Endothelial cell of umbilical vein (primary cell): ENCODE results near the gene GCNA. TPM values are rescaled to one million over a fixed set of nuclear protein-coding genes. Genes with fewer than 3 reads are reported as not detected.

ENCODE experiments used
- BruUV-seq: library from RNA; stranded (reverse); fragments of 400-500 nt; replicated peaks from 2 replicates; lab custom pipeline; 2021; lab: Mats Ljungman, UMichigan
- CTCF ChIA-PET: fragments of 300-600, 350-600 bp; sonication (Branson Sonifier 250); formaldehyde crosslinking; loops from one replicate; lab custom pipeline; 2021; ENCODE audit warnings: antibody characterized with exemption, inconsistent platforms; lab: Charles Lee
- POLR2A ChIA-PET: fragments of 300-600, 350-600 bp; sonication (Branson Sonifier 250); formaldehyde crosslinking; loops from one replicate; lab custom pipeline; 2021; ENCODE audit warnings: antibody characterized with exemption, inconsistent platforms; lab: Charles Lee
- DNase-seq: peaks from one replicate; pipeline ENCODE4 v3.0.0-alpha.2; 2011; ENCODE audit warnings: low read depth, low spot score
- FAIRE-seq: peaks from 2 replicates; lab custom pipeline; 2011; peaks lifted over from hg19 to GRCh38; lab: Jason Lieb, UNC
- H2AFZ ChIP-seq: 2 replicates; pipeline ENCODE4 v1.6.0; 2012; ENCODE audit warnings: low read depth, low read length, control low read depth, inconsistent platforms
- H3K27ac ChIP-seq: 2 replicates; pipeline ENCODE4 v1.5.1; 2011; ENCODE audit warnings: low read depth, mild to moderate bottlenecking, control low read depth, low read length, moderate library complexity; ENCODE audit not compliant: insufficient read depth
- H3K27me3 ChIP-seq, 2 experiments: 2 replicates each; pipeline versions ENCODE4 v1.6.0 to v1.6.1; 2011; ENCODE audit warnings: low read length in 2 of 2, mixed read lengths in 1 of 2; ENCODE audit not compliant: control insufficient read depth in 2 of 2, insufficient read depth in 2 of 2
- H3K36me3 ChIP-seq, 2 experiments: 2 replicates in 1 of 2; 3 replicates in 1 of 2; pipeline ENCODE4 v1.5.1; 2011; ENCODE audit warnings: low read length in 2 of 2, mild to moderate bottlenecking in 1 of 2, moderate library complexity in 1 of 2; ENCODE audit not compliant: control insufficient read depth in 2 of 2, insufficient read depth in 2 of 2; ENCODE audit errors: extremely low read depth in 1 of 2
- H3K4me1 ChIP-seq: 3 replicates; pipeline ENCODE4 v1.5.1; 2011; ENCODE audit warnings: mild to moderate bottlenecking, low read length; ENCODE audit not compliant: control insufficient read depth, insufficient read depth; ENCODE audit errors: extremely low read depth
- H3K4me2 ChIP-seq: 2 replicates; pipeline ENCODE4 v1.6.1; 2011; ENCODE audit warnings: low read length, control low read depth, mixed read lengths; ENCODE audit not compliant: insufficient read depth
- H3K4me3 ChIP-seq, 3 experiments: fragments of 200-600 bp in 1 of 3; sonication (generic), shearing (Covaris generic) in 1 of 3; replicated peaks in 1 of 3; 2 replicates each; pipeline ENCODE4 v1.5.1; 2011 to 2016; ENCODE audit warnings: control low read depth in 3 of 3, low read length in 3 of 3, mild to moderate bottlenecking in 2 of 3, inconsistent platforms in 1 of 3, low read depth in 1 of 3, moderate library complexity in 1 of 3; ENCODE audit not compliant: insufficient read depth in 1 of 3
- H3K79me2 ChIP-seq: 2 replicates; pipeline ENCODE4 v1.6.0; 2012; ENCODE audit warnings: low read length, inconsistent platforms; ENCODE audit not compliant: control insufficient read depth, insufficient read depth
- H3K9ac ChIP-seq: replicated peaks from 2 replicates; pipeline ENCODE3; 2011; ENCODE audit warnings: low read length, control low read depth; ENCODE audit not compliant: insufficient read depth; ENCODE audit errors: extremely low read depth
- H3K9me1 ChIP-seq: replicated peaks from 3 replicates; pipeline ENCODE4 v1.6.0; 2011; ENCODE audit warnings: mild to moderate bottlenecking, low read length; ENCODE audit not compliant: control insufficient read depth, insufficient read depth; ENCODE audit errors: extremely low read depth
- H3K9me3 ChIP-seq: replicated peaks from 2 replicates; pipeline ENCODE4 v1.5.1; 2012; ENCODE audit warnings: low read length, inconsistent platforms; ENCODE audit not compliant: control insufficient read depth, insufficient read depth
- H4K20me1 ChIP-seq: replicated peaks from 2 replicates; pipeline ENCODE3; 2011; ENCODE audit warnings: mild to moderate bottlenecking, low read length; ENCODE audit not compliant: control insufficient read depth, insufficient read depth; ENCODE audit errors: extremely low read depth
- EZH2 ChIP-seq: IDR thresholded peaks from 2 replicates; pipeline ENCODE4 v1.6.1; 2012; ENCODE audit warnings: borderline replicate concordance, low read depth, mild to moderate bottlenecking, moderate library complexity, low read length, inconsistent platforms; ENCODE audit not compliant: severe bottlenecking
- FOS ChIP-seq: IDR thresholded peaks from 2 replicates; pipeline ENCODE4 v1.6.1; 2011; ENCODE audit warnings: mild to moderate bottlenecking, low read length, moderate library complexity, borderline replicate concordance; ENCODE audit not compliant: insufficient read depth
- JUN ChIP-seq: IDR thresholded peaks from 2 replicates; pipeline ENCODE4 v1.6.1; 2011; ENCODE audit warnings: borderline replicate concordance, low read depth; ENCODE audit not compliant: insufficient read length, insufficient read depth
- POLR2A ChIP-seq: IDR thresholded peaks from 2 replicates; pipeline ENCODE4 v1.6.1; 2012; ENCODE audit warnings: low read depth, mild to moderate bottlenecking, control low read depth, low read length
- POLR2AphosphoS5 ChIP-seq: IDR thresholded peaks from 2 replicates; pipeline ENCODE4 v1.6.1; 2012; ENCODE audit warnings: low read depth, mild to moderate bottlenecking, control low read depth, low read length, moderate library complexity; ENCODE audit not compliant: insufficient read depth
- dilution Hi-C: fragments of 300-500 bp; cut with MboI; formaldehyde crosslinking; loops from one replicate; pipeline ENCODE4 v1.15.0; 2019; ENCODE audit warnings: low sequenced_read_pairs; ENCODE audit not compliant: extremely low pct_ligation_motif_present
- intact Hi-C: fragments of 100-400 bp; cut with micrococcal nuclease; formaldehyde crosslinking; loops from one replicate; pipeline ENCODE4 v1.10.0; 2022
- polyA plus RNA-seq, 4 experiments: library from polyadenylated mRNA; depleted of rRNA in 3 of 4; stranded (reverse) in 3 of 4; unstranded in 1 of 4; fragments of >200 nt; gene quantifications; 2 replicates each; pipeline versions ENCODE4 v1.2.1 to v1.2.3, GENCODE V29; 2011 to 2012; ENCODE audit warnings: missing spikeins in 1 of 4
- total RNA-seq: library from RNA; stranded (reverse); gene quantifications from 2 replicates; pipeline ENCODE4 v1.2.3, GENCODE V29; 2021

GCNA gene
- total and polyA plus RNA-seq, 2 donors (not counting 3 experiments of a cell fraction or from before 2014, with no cell fraction given) = 1.0 to 4.0 TPM

DNA sequence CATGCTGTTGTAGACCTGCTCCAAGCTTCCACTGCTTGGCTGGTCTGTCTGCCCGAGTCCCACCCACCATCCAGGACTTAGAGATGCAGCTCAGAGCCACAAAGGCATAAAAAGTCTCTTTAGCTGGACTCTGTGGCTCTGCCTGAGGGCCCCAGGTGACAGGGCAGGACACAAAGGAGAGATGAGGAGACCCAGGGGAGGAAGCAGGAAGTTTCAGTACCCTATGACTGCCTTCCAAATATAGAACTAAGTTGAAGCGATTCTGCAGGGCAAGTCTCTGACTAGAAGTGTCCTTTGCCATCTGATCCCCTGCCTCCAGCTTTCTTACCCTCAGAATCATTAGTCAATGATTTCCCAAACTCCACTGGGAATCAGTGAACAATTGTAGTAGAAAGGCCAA lies 51.2 kb downstream of the GCNA start:
- no TSS peak for BruUV-seq
- Histone ChIP-seq H2AFZ (no peak overlapping the region), H3K9me1 (no peaks in the 10 kb centered on the region), H3K79me2 (no peaks in the 10 kb centered on the region), H3K9me3 (no peaks in the 10 kb centered on the region), H3K4me2 (no peak overlapping the region), H3K27ac (no peak overlapping the region), H3K36me3 (no peaks in the 10 kb centered on the region), H3K4me1 (no peaks in the 10 kb centered on the region), H3K9ac (no peak overlapping the region), H4K20me1 (no peaks in the 10 kb centered on the region), H3K4me3 (no peak overlapping the region), H3K27me3 (no peaks in the 10 kb centered on the region)
- POLR2A ChIA-PET = no interaction called here
- intact Hi-C loops (no loop called here), dilution Hi-C loops (no loop called here)
- DNase-seq (no peak), FAIRE-seq (no peak)
- TF ChIP-seq JUN (no peak), POLR2AphosphoS5 (no peak), POLR2A (no peak)
- CTCF ChIA-PET = no interaction called here

GRCh38 chrX:71632923-71633657 lies 54.9 kb downstream of the GCNA start:
- no peak for TF ChIP-seq JUN
- TF ChIP-seq POLR2AphosphoS5 = no peak
- TF ChIP-seq EZH2 = no peak
- TF ChIP-seq FOS = no peak
- TF ChIP-seq POLR2A = no peak
- no peak for FAIRE-seq
- peaks cover 19% of the 10 kb centered on the region for H3K4me1 ChIP-seq
- no peaks in the 10 kb centered on the region for H3K9me3 ChIP-seq
- ChIA-PET CTCF (interaction anchor here (1.3 kb wide), 1 partner anchor 19 kb away, joined by 3 read pairs; no protein-coding TSS in a partner anchor), POLR2A (no interaction called here)
- intact Hi-C loops (no loop called here), dilution Hi-C loops (no loop called here)
- H4K20me1 ChIP-seq = no peaks in the 10 kb centered on the region
- H3K9me1 ChIP-seq = no peaks in the 10 kb centered on the region
- no peak overlapping the region for H3K9ac ChIP-seq
- no peak overlapping the region for H3K27ac ChIP-seq
- H3K4me2 ChIP-seq = no peak overlapping the region
- no peaks in the 10 kb centered on the region for H3K79me2 ChIP-seq
- no peak for DNase-seq
- no TSS peak for BruUV-seq
- H2AFZ ChIP-seq = no peak overlapping the region
- H3K4me3 ChIP-seq = no peak overlapping the region
- H3K27me3 ChIP-seq = no peaks in the 10 kb centered on the region
- no peaks in the 10 kb centered on the region for H3K36me3 ChIP-seq
